SK-N-SH (cell line): ENCODE results near the gene HS3ST5. TPM values are rescaled to one million over a fixed set of nuclear protein-coding genes. Genes with fewer than 3 reads are reported as not detected.

Experiments used
- CTCF ChIA-PET: fragments of 300-600, 350-600 bp; formaldehyde crosslinking; extraction: SDS; loops from one replicate; lab custom pipeline; 2021; lab: Yijun Ruan, JAX
- POLR2A ChIA-PET: fragments of 350-600 bp; sonication (Branson Sonifier 250); formaldehyde crosslinking; extraction: SDS; loops from one replicate; lab custom pipeline; 2020; ENCODE audit warnings: antibody characterized with exemption, inconsistent platforms; lab: Yijun Ruan, JAX
- DNase-seq: peaks from one replicate; pipeline ENCODE4 v3.0.0; 2012
- H2AFZ ChIP-seq: fragments of 200-600 bp; sonication (generic); 2 replicates; pipeline ENCODE4 v1.8.1; 2016; ENCODE audit warnings: antibody characterized with exemption, mild to moderate bottlenecking, low read depth
- H3F3A ChIP-seq: fragments of 200-600 bp; sonication (generic); replicated peaks from 2 replicates; pipeline ENCODE3; 2016; ENCODE audit warnings: antibody characterized with exemption, mild to moderate bottlenecking; ENCODE audit not compliant: insufficient read depth
- H3K27ac ChIP-seq, 2 experiments: fragments of 200-500 bp in 1 of 2; fragments of 200-600 bp in 1 of 2; sonication (Bioruptor generic) in 1 of 2; sonication (generic), shearing (Covaris generic) in 1 of 2; 2 replicates each; pipeline versions ENCODE4 v1.5.1 to v1.6.1; 2014 to 2016; ENCODE audit warnings: low read depth in 2 of 2, inconsistent platforms in 1 of 2, low read length in 1 of 2, mild to moderate bottlenecking in 1 of 2, mixed read lengths in 1 of 2
- H3K27me3 ChIP-seq: fragments of 200-600 bp; sonication (generic), shearing (Covaris generic); 2 replicates; pipeline ENCODE4 v1.6.1; 2016; ENCODE audit warnings: mixed run types; ENCODE audit not compliant: insufficient read depth
- H3K36me3 ChIP-seq, 2 experiments: fragments of 200-500 bp in 1 of 2; fragments of 200-600 bp in 1 of 2; sonication (Bioruptor generic) in 1 of 2; sonication (generic) in 1 of 2; replicated peaks in 1 of 2; 2 replicates each; pipeline versions ENCODE3 to v1.5.1; 2014 to 2016; ENCODE audit warnings: low read length in 1 of 2, mild to moderate bottlenecking in 1 of 2; ENCODE audit not compliant: insufficient read depth in 2 of 2, control insufficient read depth in 1 of 2
- H3K4me1 ChIP-seq, 2 experiments: fragments of 200-500 bp in 1 of 2; fragments of 200-600 bp in 1 of 2; sonication (Bioruptor generic) in 1 of 2; sonication (generic), shearing (Covaris generic) in 1 of 2; 2 replicates each; pipeline versions ENCODE4 v1.5.1 to v1.6.1; 2014 to 2016; ENCODE audit warnings: low read depth in 1 of 2, low read length in 1 of 2, mixed run types in 1 of 2; ENCODE audit not compliant: insufficient read depth in 2 of 2, control insufficient read depth in 1 of 2
- H3K4me2 ChIP-seq: fragments of 200-600 bp; sonication (generic), shearing (Covaris generic); 2 replicates; pipeline ENCODE4 v1.6.1; 2017; ENCODE audit warnings: mixed run types
- H3K4me3 ChIP-seq, 2 experiments: fragments of 200-500 bp in 1 of 2; fragments of 200-600 bp in 1 of 2; sonication (Bioruptor generic) in 1 of 2; sonication (generic), shearing (Covaris generic) in 1 of 2; 2 replicates each; pipeline versions ENCODE4 v1.5.1 to v1.8.1; 2014 to 2016; ENCODE audit warnings: low read depth in 2 of 2, inconsistent platforms in 1 of 2, low read length in 1 of 2, mild to moderate bottlenecking in 1 of 2, mixed read lengths in 1 of 2, moderate library complexity in 1 of 2
- H3K79me2 ChIP-seq: fragments of 200-600 bp; sonication (generic); 2 replicates; pipeline ENCODE4 v1.8.1; 2017; ENCODE audit warnings: mild to moderate bottlenecking; ENCODE audit not compliant: insufficient read depth
- H3K9ac ChIP-seq: fragments of 200-600 bp; sonication (generic); 2 replicates; pipeline ENCODE4 v1.6.1; 2017; ENCODE audit warnings: mixed run types
- H3K9me2 ChIP-seq: fragments of 200-600 bp; sonication (generic); 2 replicates; pipeline ENCODE4 v1.6.1; 2017; ENCODE audit warnings: mixed run types
- H3K9me3 ChIP-seq: fragments of 200-600 bp; sonication (generic); 2 replicates; pipeline ENCODE4 v1.6.1; 2017; ENCODE audit warnings: mixed run types, mild to moderate bottlenecking, moderate library complexity
- H4K20me1 ChIP-seq: fragments of 200-600 bp; sonication (generic); 2 replicates; pipeline ENCODE4 v1.6.1; 2017; ENCODE audit warnings: mild to moderate bottlenecking, mixed run types; ENCODE audit not compliant: insufficient read depth
- FOSL2 ChIP-seq: IDR thresholded peaks from 2 replicates; pipeline ENCODE4 v1.4.0; 2012; ENCODE audit warnings: low read depth, mild to moderate bottlenecking, moderate library complexity, borderline replicate concordance
- IRF3 ChIP-seq: fragments of 150-350 bp; IDR thresholded peaks from 2 replicates; pipeline ENCODE4 v1.6.1; 2016; ENCODE audit warnings: mild to moderate bottlenecking, low read depth, low read length
- NFIC ChIP-seq: IDR thresholded peaks from 2 replicates; pipeline ENCODE4 v1.4.0; 2012; ENCODE audit warnings: borderline replicate concordance
- PBX3 ChIP-seq: IDR thresholded peaks from 2 replicates; pipeline ENCODE4; 2012
- RAD21 ChIP-seq: IDR thresholded peaks from 2 replicates; pipeline ENCODE4 v1.6.1; 2012; ENCODE audit warnings: mild to moderate bottlenecking, low read length
- RCOR1 ChIP-seq: fragments of 150-350 bp; IDR thresholded peaks from 2 replicates; pipeline ENCODE4 v1.6.1; 2017; ENCODE audit warnings: antibody characterized with exemption, low read length
- REST ChIP-seq: IDR thresholded peaks from 2 replicates; pipeline ENCODE4 v1.6.1; 2012; ENCODE audit warnings: mild to moderate bottlenecking, low read depth, low read length, moderate library complexity
- RXRA ChIP-seq: IDR thresholded peaks from 2 replicates; pipeline ENCODE4 v1.4.0; 2012; ENCODE audit warnings: low read depth, mild to moderate bottlenecking, borderline replicate concordance
- TCF12 ChIP-seq: IDR thresholded peaks from 2 replicates; pipeline ENCODE4 v1.4.0; 2012
- USF1 ChIP-seq: IDR thresholded peaks from 2 replicates; pipeline ENCODE4 v1.4.0; 2012; ENCODE audit warnings: low read depth, borderline replicate concordance
- USF2 ChIP-seq: fragments of 150-350 bp; IDR thresholded peaks from 2 replicates; pipeline ENCODE4 v1.6.1; 2017; ENCODE audit warnings: antibody characterized with exemption, low read length, low read depth, borderline replicate concordance
- YY1 ChIP-seq: IDR thresholded peaks from 2 replicates; pipeline ENCODE4 v1.4.0; 2012; ENCODE audit warnings: low read depth, mild to moderate bottlenecking
- ZBTB33 ChIP-seq: IDR thresholded peaks from 2 replicates; pipeline ENCODE4 v1.4.0; 2012; ENCODE audit warnings: low read depth, borderline replicate concordance
- WGBS: methylation state at CpG from one replicate; pipeline ENCODE4 v1.1.6; 2017; ENCODE audit warnings: low lambda C conversion rate; 5-methylcytosine and 5-hydroxymethylcytosine counted together
- polyA plus RNA-seq, 3 experiments: library from polyadenylated mRNA; depleted of rRNA; stranded (reverse); fragments of >200 nt; gene quantifications; 2 replicates each; pipeline ENCODE4 v1.2.3, GENCODE V29; 2012

The HS3ST5 gene
- polyA plus RNA-seq, 1 of the 3 experiments (the other 2 are of a cell fraction), result 0.02 TPM

GRCh38 chr6:114064862-114065261 lies 278.0 kb downstream of the HS3ST5 start:
- no peaks in the 10 kb centered on the region for H4K20me1 ChIP-seq
- 60% methylated on average over 2 of the region's 2 CpGs for WGBS
- H3K27ac ChIP-seq, result no peak overlapping the region
- no peak overlapping the region for H3K9ac ChIP-seq
- TF ChIP-seq REST, result no peak
- no peak for TF ChIP-seq RCOR1
- POLR2A ChIA-PET, result no interaction called here
- H3K36me3 ChIP-seq, result no peaks in the 10 kb centered on the region
- CTCF ChIA-PET, result interaction anchor here (0.6 to 1.0 kb wide), 2 partner anchors 8 to 84 kb away, joined by 3 to 4 read pairs; no protein-coding TSS in a partner anchor
- H2AFZ ChIP-seq, result no peak overlapping the region
- no peak for DNase-seq
- H3K27me3 ChIP-seq, result no peaks in the 10 kb centered on the region
- no peak overlapping the region for H3K4me3 ChIP-seq
- H3K4me1 ChIP-seq, result peaks cover 3% of the 10 kb centered on the region in 2 experiments; a peak in 2 of 4 replicates
- H3K9me3 ChIP-seq, result no peaks in the 10 kb centered on the region
- no peaks in the 10 kb centered on the region for H3K79me2 ChIP-seq
- H3K9me2 ChIP-seq, result no peaks in the 10 kb centered on the region
- H3F3A ChIP-seq, result no peaks in the 10 kb centered on the region
- H3K4me2 ChIP-seq, result no peak overlapping the region

- no peak overlapping the region for H3K4me2 ChIP-seq
- no peak overlapping the region for H2AFZ ChIP-seq
- H3K9ac ChIP-seq, result no peak overlapping the region
- no peaks in the 10 kb centered on the region for H3K9me3 ChIP-seq
- no peak overlapping the region for H3K4me3 ChIP-seq
- H3K79me2 ChIP-seq, result no peaks in the 10 kb centered on the region
- no peaks in the 10 kb centered on the region for H3K36me3 ChIP-seq
- H3K27ac ChIP-seq, result no peak overlapping the region
- H3K27me3 ChIP-seq, result no peaks in the 10 kb centered on the region
- DNase-seq, result no peak
- WGBS, result 64% methylated on average over 1 of the region's 1 CpG
- ChIA-PET CTCF (no interaction called here), POLR2A (no interaction called here)
- H3K4me1 ChIP-seq, result peaks cover 3 to 5% of the 10 kb centered on the region in 2 experiments; a peak in 3 of 4 replicates
- H3F3A ChIP-seq, result no peaks in the 10 kb centered on the region
- H4K20me1 ChIP-seq, result no peaks in the 10 kb centered on the region
- H3K9me2 ChIP-seq, result no peaks in the 10 kb centered on the region
- TF ChIP-seq YY1, result no peak
- TF ChIP-seq FOSL2, result no peak
- TF ChIP-seq USF1, result no peak
- TF ChIP-seq IRF3, result no peak
- no peak for TF ChIP-seq PBX3
- no peak for TF ChIP-seq REST
- no peak for TF ChIP-seq ZBTB33
- no peak for TF ChIP-seq NFIC
- no peak for TF ChIP-seq TCF12
- TF ChIP-seq USF2, result no peak
- no peak for TF ChIP-seq RAD21
- no peak for TF ChIP-seq RXRA
These were observed 278.9 kb downstream of the HS3ST5 start for GRCh38 chr6:114063956-114064355.
